Measurements from ENCODE around the gene KLHL12. TPM values are rescaled to one million over a fixed set of nuclear protein-coding genes. Genes with fewer than 3 reads are reported as not detected.
"Not testable (repeated sequence)": the region's sequence is repeated elsewhere in the genome, so short reads cannot be mapped to it uniquely, and the experiment has no call there.

Gene KLHL12
- polyA plus RNA-seq, 4 donors, result 29.6 to 43.6 (median 40.4) TPM

GRCh38 chr1:202952099-202952498 lies 25.1 kb upstream of the KLHL12 start:
- DNase-seq (ENCODE audit: low read depth in 4 of 4, low spot score in 3 of 4), result no peak

GRCh38 chr1:202951437-202951836 lies 24.4 kb upstream of the KLHL12 start:
- DNase-seq (ENCODE audit: low read depth in 4 of 4, low spot score in 3 of 4), result no peak

GRCh38 chr1:202945483-202945882 lies 18.4 kb upstream of the KLHL12 start:
- no peak for DNase-seq (ENCODE audit: low read depth in 4 of 4, low spot score in 3 of 4)

GRCh38 chr1:202944438-202944921 lies 17.4 kb upstream of the KLHL12 start:
- no peak for DNase-seq (ENCODE audit: low read depth in 4 of 4, low spot score in 3 of 4)

GRCh38 chr1:202942426-202942825 lies 15.4 kb upstream of the KLHL12 start:
- no peak for DNase-seq (ENCODE audit: low read depth in 4 of 4, low spot score in 3 of 4)

- DNase-seq (ENCODE audit: low read depth in 4 of 4, low spot score in 3 of 4), result no peak
Observed at GRCh38 chr1:202941372-202941771, 14.3 kb upstream of the KLHL12 start.

- DNase-seq (ENCODE audit: low read depth in 4 of 4, low spot score in 3 of 4), result no peak
Observed at GRCh38 chr1:202940561-202940960, 13.5 kb upstream of the KLHL12 start.

- no peak for DNase-seq (ENCODE audit: low read depth in 4 of 4, low spot score in 3 of 4)
Observed at GRCh38 chr1:202938287-202938925, 11.4 kb upstream of the KLHL12 start.

- DNase-seq (ENCODE audit: low read depth in 4 of 4, low spot score in 3 of 4), result not testable (repeated sequence)
Observed at GRCh38 chr1:202936409-202936808, 9.4 kb upstream of the KLHL12 start.

- no peak for DNase-seq (ENCODE audit: low read depth in 4 of 4, low spot score in 3 of 4)
Observed at GRCh38 chr1:202935844-202936243, 8.8 kb upstream of the KLHL12 start.

GRCh38 chr1:202934755-202935154 lies 7.7 kb upstream of the KLHL12 start:
- no peak for DNase-seq (ENCODE audit: low read depth in 4 of 4, low spot score in 3 of 4)

GRCh38 chr1:202932476-202932875 lies 5.4 kb upstream of the KLHL12 start:
- no peak for DNase-seq (ENCODE audit: low read depth in 4 of 4, low spot score in 3 of 4)

GRCh38 chr1:202923533-202923932 lies 3.5 kb downstream of the KLHL12 start:
- DNase-seq (ENCODE audit: low read depth in 4 of 4, low spot score in 3 of 4), result no peak

- DNase-seq (ENCODE audit: low read depth in 4 of 4, low spot score in 3 of 4), result no peak
Observed at GRCh38 chr1:202919615-202920014, 7.4 kb downstream of the KLHL12 start.

GRCh38 chr1:202915146-202915545 lies 11.9 kb downstream of the KLHL12 start:
- DNase-seq (ENCODE audit: low read depth in 4 of 4, low spot score in 3 of 4), result no peak

GRCh38 chr1:202912476-202912875 lies 14.6 kb downstream of the KLHL12 start:
- DNase-seq (ENCODE audit: low read depth in 4 of 4, low spot score in 3 of 4), result not testable (repeated sequence)

GRCh38 chr1:202909494-202909893 lies 17.5 kb downstream of the KLHL12 start:
- no peak for DNase-seq (ENCODE audit: low read depth in 4 of 4, low spot score in 3 of 4)

- DNase-seq (ENCODE audit: low read depth in 4 of 4, low spot score in 3 of 4), result no peak
Observed at GRCh38 chr1:202908998-202909397, 18.0 kb downstream of the KLHL12 start.

GRCh38 chr1:202905331-202905730 lies 21.7 kb downstream of the KLHL12 start:
- DNase-seq (ENCODE audit: low read depth in 4 of 4, low spot score in 3 of 4), result no peak

- not testable (repeated sequence) for DNase-seq (ENCODE audit: low read depth in 4 of 4, low spot score in 3 of 4)
Observed at GRCh38 chr1:202903808-202904207, 23.2 kb downstream of the KLHL12 start.

- no peak for DNase-seq (ENCODE audit: low read depth in 4 of 4, low spot score in 3 of 4)
Observed at GRCh38 chr1:202901555-202901954, 25.5 kb downstream of the KLHL12 start.

- no peak for DNase-seq (ENCODE audit: low read depth in 4 of 4, low spot score in 3 of 4)
Observed at GRCh38 chr1:202892501-202892900, 34.5 kb downstream of the KLHL12 start.

- no peak for DNase-seq (ENCODE audit: low read depth in 4 of 4, low spot score in 3 of 4)
Observed at GRCh38 chr1:202890392-202890791, 36.6 kb downstream of the KLHL12 start.
